Esophagus muscularis mucosa (tissue), 3 donors: Measurements from ENCODE around the gene COQ7.

Source experiments
- POLR2A ChIP-seq: fragments of 450-650 bp; IDR thresholded peaks from one replicate; pipeline ENCODE4 v1.6.1; 2017; ENCODE audit warnings: antibody characterized with exemption, moderate library complexity, mild to moderate bottlenecking, low read depth
- POLR2AphosphoS5 ChIP-seq, 2 donors: sonication (generic); formaldehyde crosslinking; IDR thresholded peaks; one replicate each; pipeline ENCODE4 v1.6.1; 2017; ENCODE audit warnings: antibody characterized with exemption in 2 of 2
- TF ChIP-seq, protein P1 (sequence below), 3 experiments: fragments of 200-600 bp in 2 of 3; fragments of 450-650 bp in 1 of 3; sonication (generic) in 2 of 3; IDR thresholded peaks; one replicate each; pipeline ENCODE4 v1.5.1; 2017 to 2019; ENCODE audit warnings: antibody characterized with exemption in 3 of 3, mild to moderate bottlenecking in 2 of 3, moderate library complexity in 1 of 3

DNA sequence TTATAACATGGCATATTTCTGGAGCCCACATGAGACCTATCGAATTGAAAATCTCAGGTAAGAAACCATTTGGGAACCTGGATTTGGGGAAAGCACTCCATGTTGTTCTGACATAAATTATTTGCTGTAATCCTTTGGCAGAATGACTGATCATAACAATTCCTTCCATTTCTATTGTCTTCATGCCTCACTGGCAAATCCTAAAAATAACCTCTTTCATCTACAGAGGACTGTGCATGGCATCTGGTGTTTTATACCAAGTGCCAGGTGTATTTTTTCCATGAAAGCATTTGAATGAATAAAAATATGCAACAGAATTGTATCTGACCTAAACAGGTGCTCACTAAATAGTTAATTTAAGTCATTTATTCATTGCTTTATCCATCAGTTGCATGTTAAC, 33.7 kb upstream of the COQ7 start:
- TF ChIP-seq POLR2A: no peak
- TF ChIP-seq, protein P1, sequence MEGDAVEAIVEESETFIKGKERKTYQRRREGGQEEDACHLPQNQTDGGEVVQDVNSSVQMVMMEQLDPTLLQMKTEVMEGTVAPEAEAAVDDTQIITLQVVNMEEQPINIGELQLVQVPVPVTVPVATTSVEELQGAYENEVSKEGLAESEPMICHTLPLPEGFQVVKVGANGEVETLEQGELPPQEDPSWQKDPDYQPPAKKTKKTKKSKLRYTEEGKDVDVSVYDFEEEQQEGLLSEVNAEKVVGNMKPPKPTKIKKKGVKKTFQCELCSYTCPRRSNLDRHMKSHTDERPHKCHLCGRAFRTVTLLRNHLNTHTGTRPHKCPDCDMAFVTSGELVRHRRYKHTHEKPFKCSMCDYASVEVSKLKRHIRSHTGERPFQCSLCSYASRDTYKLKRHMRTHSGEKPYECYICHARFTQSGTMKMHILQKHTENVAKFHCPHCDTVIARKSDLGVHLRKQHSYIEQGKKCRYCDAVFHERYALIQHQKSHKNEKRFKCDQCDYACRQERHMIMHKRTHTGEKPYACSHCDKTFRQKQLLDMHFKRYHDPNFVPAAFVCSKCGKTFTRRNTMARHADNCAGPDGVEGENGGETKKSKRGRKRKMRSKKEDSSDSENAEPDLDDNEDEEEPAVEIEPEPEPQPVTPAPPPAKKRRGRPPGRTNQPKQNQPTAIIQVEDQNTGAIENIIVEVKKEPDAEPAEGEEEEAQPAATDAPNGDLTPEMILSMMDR (IDR thresholded peaks at IDR 0.05): no peak
- no peak for TF ChIP-seq POLR2AphosphoS5 (IDR thresholded peaks at IDR 0.05)
